Iris pigment epithelial cell (primary cell): ENCODE results near the gene NPFFR1.
A peak's percentile ranks its signal among the peaks of the same experiment; 100 is the strongest.

Experiments
- DNase-seq: peaks from one replicate; pipeline ENCODE4 v3.0.0-alpha.2; 2011; ENCODE audit warnings: low read depth

NPFFR1 gene, protein sequence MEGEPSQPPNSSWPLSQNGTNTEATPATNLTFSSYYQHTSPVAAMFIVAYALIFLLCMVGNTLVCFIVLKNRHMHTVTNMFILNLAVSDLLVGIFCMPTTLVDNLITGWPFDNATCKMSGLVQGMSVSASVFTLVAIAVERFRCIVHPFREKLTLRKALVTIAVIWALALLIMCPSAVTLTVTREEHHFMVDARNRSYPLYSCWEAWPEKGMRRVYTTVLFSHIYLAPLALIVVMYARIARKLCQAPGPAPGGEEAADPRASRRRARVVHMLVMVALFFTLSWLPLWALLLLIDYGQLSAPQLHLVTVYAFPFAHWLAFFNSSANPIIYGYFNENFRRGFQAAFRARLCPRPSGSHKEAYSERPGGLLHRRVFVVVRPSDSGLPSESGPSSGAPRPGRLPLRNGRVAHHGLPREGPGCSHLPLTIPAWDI

GRCh38 chr10:70283445-70284399, at the start of gene NPFFR1:
Gene NPFFR1 (minus strand): TSS chr10:70284004. CDS start chr10:70283676, 328 bp downstream.
- no peak for DNase-seq

DNA sequence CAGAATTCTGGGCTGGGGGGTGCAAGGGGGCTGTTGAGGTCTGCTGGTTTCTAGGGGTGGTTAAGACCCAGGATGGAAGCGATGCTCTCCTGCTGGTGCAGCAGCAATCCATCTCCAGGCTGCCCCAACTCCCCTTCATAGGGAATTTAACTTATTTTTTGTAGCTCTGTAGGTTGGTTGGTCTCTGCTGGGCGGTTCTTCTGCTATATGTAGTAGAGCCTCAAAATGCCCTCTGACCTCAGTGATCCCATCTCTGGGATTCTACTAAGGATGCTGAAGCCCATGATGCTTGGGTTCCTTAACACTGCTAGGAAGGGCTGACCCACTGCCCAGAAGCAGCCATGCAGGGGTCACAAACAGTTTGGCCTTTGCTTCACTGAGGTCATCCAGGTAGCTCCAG, 49.5 kb upstream of the NPFFR1 start:
- DNase-seq, result no peak

DNA sequence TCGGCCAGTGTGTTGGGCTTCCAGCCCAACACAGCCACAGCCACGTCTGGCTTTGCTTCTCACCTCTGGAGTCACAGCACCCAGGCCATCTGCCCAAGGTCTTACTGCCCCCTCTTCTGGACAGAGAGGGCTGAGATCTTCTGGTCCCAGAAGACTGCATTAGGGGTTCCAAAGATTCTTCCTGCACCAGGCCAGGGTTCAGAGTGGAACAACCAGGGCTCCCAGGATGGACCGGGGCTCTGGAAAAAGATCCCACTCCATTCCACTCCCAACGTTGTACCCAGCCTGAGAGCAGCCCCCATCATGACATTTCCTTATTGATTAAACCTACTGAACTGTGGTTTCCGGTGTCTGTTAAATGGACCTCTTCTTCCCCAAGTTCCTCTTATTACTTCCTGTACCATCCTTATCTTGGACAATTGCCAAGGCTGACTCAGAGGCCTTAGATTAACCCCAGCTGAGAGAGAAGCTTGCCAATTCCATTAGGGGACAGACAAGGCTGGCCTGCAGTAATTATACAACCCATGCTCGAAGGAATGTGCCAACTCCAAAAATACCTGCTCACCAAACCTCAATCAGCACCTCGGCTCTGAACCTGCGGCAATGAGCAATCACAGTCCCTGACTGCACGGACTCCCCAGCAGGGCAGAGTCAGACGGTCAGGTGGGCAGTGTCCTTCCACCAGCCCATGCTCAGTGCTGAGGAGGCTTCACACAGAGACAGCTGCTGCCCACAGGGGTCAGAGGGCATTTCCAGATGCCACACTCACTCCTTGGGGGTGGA, 47.9 kb upstream of the NPFFR1 start:
- DNase-seq, result peak; percentile 94

- DNase-seq, result no peak
Observed at GRCh38 chr10:70331160-70331485, 47.3 kb upstream of the NPFFR1 start.

- DNase-seq, result no peak
Observed at GRCh38 chr10:70330671-70331070, 46.9 kb upstream of the NPFFR1 start.

GRCh38 chr10:70328967-70329366, 45.2 kb upstream of the NPFFR1 start:
- peak; percentile 10 for DNase-seq

DNA sequence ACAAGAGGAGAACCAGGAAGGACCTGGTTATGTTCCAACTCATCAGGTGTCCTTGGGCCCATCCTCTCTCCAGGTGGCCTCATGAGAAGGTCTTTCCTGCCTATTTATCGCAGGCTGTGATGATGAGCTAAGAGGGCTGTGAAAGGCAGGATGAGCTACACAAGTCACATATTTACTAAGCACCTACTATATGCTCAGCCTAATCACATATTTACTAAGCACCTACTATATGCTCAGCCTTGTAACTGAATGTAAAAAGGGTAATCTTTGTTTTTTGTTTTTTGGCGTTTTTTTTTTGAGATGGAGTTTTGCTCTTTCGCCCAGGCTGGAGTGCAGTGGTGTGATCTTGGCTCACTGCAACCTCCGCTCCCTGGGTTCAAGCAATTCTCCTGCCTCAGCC, 44.2 kb upstream of the NPFFR1 start:
- DNase-seq, result no peak

GRCh38 chr10:70324951-70325781, 41.4 kb upstream of the NPFFR1 start:
- no peak for DNase-seq

GRCh38 chr10:70324339-70324861, 40.6 kb upstream of the NPFFR1 start:
- DNase-seq, result no peak

GRCh38 chr10:70323697-70324338, 40.0 kb upstream of the NPFFR1 start:
- no peak for DNase-seq

DNA sequence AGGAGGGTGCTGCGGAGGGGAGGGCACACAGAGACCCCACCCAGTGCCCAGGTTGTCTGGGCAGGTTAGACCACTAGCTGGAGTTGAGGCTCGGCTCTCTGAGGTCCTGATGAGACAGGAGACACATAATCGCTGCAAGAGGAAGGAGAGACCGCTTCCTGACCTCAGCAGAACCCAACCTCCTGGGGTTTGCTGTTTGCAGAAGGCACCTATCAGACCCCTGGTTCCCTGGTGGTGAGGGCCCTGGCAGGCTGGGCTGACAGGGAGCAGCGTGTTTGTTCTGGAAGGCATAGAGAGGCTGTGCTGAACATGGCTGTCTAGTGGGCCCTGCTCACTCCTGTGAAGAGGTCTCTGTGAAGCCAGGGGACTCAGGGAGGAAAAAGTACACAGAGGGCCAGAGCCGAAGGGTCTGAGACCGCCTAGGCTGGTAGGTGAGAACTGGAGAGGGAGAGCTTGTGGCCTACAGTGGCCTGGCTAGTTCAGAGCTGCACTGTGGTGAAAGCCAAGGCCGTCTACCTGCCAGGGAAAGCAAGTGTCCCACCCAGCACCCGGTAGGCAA, 39.4 kb upstream of the NPFFR1 start:
- no peak for DNase-seq

GRCh38 chr10:70321897-70322890, 38.4 kb upstream of the NPFFR1 start:
- DNase-seq, result no peak

GRCh38 chr10:70321233-70321632, 37.4 kb upstream of the NPFFR1 start:
- DNase-seq, result no peak

DNA sequence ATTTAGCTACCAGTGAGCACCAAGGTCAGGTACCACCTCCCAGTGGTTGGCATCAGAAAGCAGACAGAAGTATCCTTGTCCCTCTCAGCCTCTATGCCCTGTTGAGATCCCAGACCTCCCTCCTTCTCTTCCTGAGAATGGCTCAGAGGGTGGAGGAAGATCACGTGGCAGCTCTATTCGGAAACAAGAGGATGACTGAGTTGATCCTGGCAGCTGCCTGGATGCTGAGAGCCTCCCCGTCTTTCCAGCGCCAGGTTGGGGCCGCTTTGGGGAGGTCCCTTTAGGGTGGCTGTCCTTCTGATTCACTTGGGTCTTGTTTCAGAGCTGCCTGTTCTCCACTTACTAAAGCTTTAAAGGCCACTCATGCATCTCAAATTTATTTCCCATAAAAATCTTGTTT, 36.9 kb upstream of the NPFFR1 start:
- DNase-seq, result peak; percentile 17

- DNase-seq, result no peak
Observed at GRCh38 chr10:70319824-70320223, 36.0 kb upstream of the NPFFR1 start.

- no peak for DNase-seq
Observed at GRCh38 chr10:70319183-70319582, 35.4 kb upstream of the NPFFR1 start.

DNA sequence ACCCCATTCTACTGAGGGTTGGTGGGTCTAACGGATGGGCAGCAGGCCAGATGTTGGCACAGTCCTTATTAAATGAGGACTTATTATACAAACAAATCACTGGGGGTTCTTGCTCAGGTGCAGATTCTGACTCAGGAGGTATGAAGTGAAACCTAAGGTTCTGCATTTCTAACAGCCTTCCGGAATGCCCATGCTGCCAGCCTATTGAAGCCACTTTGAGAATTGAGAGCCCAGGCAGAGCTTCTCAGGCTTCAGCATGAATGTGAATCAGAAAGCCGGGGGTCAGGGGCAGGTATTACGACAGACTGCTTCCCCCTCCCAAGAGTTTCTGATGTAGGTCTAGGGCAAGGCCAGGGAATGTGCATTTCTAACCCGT, 34.1 kb upstream of the NPFFR1 start:
- DNase-seq, result no peak

DNA sequence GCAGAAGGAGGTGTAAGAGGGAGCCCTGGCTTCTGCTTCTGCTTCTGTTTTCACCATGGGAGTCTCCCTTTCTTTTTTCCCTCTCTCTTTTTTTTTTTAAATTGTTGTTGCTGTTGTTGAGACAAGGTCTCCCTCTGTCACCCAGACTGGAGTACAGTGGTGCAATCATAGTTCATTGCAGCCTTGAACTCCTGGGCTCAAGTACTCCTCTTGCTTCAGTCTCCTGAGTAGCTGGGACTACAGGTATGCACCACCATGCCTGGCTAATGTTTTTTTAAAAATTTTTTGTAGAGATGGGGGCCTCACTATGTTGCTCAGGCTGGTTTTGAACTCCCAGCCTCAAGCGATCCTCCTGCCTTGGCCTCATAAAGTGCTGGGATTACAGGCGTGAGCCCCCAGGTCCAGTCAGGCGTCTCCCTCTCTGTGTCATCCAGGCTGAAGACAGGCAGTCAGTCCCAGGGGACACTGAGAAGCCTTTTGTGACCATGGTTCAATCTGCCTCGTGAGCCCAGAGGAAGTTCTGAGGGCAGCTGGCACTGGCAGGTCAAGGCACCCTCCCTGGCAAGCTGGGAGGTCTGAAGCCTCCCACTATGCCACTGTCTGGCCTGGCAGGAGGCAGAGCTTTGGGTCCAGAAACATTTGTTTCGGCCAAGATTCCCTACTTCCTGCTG, 33.6 kb upstream of the NPFFR1 start:
- no peak for DNase-seq
